ENCODE data around the gene ACBD7. TPM values are rescaled to one million over a fixed set of nuclear protein-coding genes. Genes with fewer than 3 reads are reported as not detected.

ACBD7 gene
- 0.86 TPM for total RNA-seq

DNA sequence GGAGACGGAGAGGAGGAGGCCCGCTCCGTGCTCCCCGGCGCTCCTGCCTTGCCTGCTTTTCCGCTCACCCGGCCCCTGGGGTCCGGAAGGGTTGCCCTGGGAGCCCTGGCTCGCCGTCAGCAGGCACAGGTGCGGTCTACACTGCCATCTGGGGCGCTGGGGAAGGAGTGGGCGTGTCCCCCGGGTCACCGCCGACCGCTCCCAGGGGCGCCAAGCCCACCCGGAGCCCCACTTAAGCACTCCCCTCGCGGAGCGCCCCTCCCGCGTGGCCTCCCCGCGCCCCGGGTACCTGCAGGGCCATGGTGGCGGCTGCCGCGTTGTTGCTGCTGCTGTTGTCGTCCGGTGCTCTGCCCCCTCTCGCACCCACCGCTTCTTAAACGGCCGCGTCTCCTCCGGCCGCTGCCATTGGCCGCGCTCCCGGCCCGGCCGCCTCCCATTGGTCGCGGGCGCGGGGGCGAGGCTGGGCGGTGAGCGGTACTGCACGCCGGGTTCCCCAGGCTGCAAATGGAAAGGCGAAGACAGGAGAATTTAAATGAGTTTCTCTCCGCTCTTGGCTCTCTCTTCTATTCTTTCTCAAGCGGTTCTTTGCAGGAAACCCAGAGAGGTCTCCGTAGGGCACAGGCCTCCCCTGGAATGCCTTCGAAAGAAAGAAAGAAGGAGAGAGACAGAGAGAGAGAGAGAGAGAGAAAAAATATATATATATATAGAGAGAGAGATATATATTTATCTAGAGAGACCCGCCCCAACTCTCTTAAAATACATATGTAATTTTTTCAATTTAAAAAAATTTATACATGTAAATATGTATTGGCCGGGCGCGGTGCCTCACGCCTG lies at the start of gene ACBD7:
ACBD7 (minus strand) TSS at position 349 of the 834 bp plus-strand sequence; CDS start at position 301, 48 bp downstream.
- peak; percentile 67 for DNase-seq (ENCODE audit: low spot score)

GRCh38 chr10:15137636-15138035 lies 49.1 kb upstream of the ACBD7 start:
- DNase-seq (ENCODE audit: low spot score), result no peak

- no peak for DNase-seq (ENCODE audit: low spot score)
Measured at GRCh38 chr10:15137036-15137359, 48.4 kb upstream of the ACBD7 start.

DNA sequence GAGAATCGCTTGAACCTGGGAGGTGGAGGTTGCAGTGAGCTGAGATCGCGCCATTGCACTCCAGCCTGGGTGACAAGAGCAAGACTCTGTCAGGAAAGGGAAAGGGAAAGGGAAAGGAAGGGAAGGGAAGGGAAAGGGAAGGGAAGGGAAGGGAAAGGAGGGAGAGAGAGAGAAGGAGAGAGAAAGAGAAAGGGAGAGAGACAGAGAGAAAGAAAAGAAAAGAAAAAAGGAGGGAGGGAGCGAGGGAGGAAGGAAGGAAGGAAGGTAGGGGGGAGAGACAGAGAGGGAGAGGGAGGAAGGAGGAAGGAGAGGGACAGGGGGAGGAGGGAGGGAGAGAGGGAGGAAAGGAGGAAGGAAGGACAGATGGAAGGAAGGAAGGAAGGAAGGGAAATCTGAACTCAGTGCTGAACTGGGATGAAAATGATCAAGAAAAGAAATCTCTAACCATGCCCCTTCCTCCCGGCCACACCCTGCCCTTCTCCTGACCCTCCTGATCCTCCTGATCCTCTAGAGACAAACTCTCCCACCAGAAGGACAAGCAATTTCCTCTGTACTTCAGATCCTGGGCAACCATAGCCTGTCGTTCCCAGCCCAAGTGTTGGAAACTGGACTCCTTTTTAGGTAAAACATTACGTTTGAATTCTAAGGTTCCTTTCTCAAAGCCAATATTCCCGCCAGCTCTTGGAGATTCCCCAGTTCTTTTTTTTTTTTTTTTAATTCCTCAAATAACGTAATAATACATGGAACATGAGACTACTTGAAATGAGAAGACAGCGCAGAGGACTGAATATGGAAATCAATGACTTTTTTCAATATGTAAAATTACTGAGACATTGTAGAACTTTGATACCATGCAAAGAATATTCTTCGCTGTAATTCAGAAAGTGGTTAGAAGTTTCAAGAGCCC lies 47.8 kb upstream of the ACBD7 start:
- DNase-seq (ENCODE audit: low spot score), result no peak

- no peak for DNase-seq (ENCODE audit: low spot score)
Measured at GRCh38 chr10:15131330-15131729, 42.8 kb upstream of the ACBD7 start.

DNA sequence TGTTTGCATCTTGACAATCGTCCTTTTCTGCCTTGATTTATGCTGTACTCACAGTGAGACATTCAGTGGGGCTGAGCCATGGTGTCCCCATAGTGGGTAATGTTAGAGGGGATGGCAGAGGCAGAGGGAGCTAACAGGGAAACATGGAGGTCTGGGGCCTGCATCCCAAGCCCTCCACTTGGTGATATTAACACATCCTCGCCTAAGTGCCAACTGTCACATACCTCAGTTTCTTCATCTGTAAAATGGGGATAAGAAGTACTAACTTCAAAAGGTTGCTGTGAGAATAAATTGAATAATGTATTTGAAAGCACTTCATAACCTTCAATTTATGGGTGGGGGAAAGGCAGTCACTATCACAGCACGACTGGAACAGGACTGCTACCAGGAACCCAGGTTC lies 36.3 kb upstream of the ACBD7 start:
- no peak for DNase-seq (ENCODE audit: low spot score)

GRCh38 chr10:15124190-15124589 lies 35.6 kb upstream of the ACBD7 start:
- no peak for DNase-seq (ENCODE audit: low spot score)

- no peak for DNase-seq (ENCODE audit: low spot score)
Measured at GRCh38 chr10:15123749-15124184, 35.2 kb upstream of the ACBD7 start.

- DNase-seq (ENCODE audit: low spot score), result no peak
Measured at GRCh38 chr10:15122477-15123030, 34.0 kb upstream of the ACBD7 start.

- DNase-seq (ENCODE audit: low spot score), result no peak
Measured at GRCh38 chr10:15121707-15122106, 33.1 kb upstream of the ACBD7 start.

- no peak for DNase-seq (ENCODE audit: low spot score)
Measured at GRCh38 chr10:15120523-15120922, 31.9 kb upstream of the ACBD7 start.

DNA sequence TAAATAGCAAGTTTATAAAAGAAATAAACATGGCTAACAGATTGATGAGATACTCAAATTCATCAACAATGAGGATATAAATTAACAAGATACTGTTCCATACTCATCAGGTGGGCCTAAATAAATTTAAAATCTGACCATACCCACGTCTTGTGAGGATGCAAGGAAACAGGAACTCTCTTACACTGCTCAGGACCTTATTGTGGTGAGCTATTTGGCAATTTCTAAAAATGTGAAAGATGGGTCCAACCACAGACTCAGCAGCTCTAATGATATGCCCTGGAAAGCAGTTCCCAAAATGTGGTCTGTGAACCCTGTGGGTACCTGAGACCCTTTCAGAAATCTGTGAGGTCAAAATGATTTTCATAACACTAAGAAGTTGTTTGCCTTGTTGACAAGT lies 30.0 kb upstream of the ACBD7 start:
- DNase-seq (ENCODE audit: low spot score), result no peak

DNA sequence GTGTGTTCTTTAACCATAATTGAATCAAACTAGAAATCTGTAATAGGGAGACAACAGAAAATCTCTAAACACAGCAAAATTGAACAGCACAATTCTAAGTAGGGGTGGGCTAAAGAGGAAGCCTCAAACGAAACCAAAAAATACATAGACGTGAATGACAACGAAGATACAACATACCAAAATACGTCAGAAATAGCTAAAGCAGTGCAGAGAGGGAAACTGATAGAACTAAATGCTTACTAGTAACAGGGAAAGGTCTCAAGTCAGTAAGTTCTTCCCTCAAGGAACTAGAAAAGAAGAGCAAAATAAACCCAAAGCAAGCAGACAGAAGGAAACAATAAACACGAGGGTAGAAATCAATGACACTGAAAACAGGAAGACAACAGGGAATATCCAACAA lies 27.6 kb upstream of the ACBD7 start:
- no peak for DNase-seq (ENCODE audit: low spot score)

- no peak for DNase-seq (ENCODE audit: low spot score)
Measured at GRCh38 chr10:15113766-15114165, 25.2 kb upstream of the ACBD7 start.

DNA sequence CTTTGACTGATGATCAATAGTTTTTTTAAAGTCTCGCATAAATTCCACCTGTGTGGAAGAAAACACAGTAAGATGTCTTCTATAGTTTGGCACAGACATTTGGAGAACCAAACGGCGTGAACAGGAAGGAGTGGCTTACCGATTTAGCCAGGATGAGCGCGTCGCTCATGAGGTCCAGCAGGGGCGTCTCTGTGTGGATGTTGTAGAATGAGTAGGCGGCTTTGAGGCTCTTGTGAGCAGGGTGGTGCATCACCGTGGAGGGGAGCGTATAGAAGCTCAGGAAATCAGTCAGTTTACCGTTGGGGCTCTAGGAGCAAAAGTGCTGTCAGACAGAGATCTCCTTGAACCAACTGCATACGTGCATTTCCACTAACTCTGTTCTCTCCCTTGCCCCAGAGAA lies 24.1 kb upstream of the ACBD7 start:
- DNase-seq (ENCODE audit: low spot score), result no peak

- peak; percentile 61 for DNase-seq (ENCODE audit: low spot score)
Measured at GRCh38 chr10:15106352-15107013, 17.9 kb upstream of the ACBD7 start.

DNA sequence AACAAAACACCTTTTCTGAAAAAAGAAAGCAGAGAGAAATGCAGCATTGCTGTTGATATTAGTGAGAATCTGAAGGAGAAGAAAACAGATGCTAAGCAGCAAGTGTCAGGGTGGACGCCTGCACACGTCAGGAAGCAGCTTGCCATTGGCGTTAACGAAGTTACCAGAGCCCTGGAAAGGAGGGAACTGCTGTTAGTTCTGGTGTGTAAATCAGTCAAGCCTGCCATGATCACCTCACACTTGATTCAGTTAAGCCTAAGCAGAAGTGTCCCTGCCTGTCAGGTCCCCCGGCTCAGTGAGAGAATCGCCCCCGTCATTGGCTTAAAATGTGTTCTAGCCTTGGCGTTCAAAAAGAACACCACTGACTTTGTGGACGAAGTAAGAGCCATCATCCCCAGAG lies 14.9 kb upstream of the ACBD7 start:
- no peak for DNase-seq (ENCODE audit: low spot score)

- no peak for DNase-seq (ENCODE audit: low spot score)
Measured at GRCh38 chr10:15099886-15100285, 11.3 kb upstream of the ACBD7 start.

DNA sequence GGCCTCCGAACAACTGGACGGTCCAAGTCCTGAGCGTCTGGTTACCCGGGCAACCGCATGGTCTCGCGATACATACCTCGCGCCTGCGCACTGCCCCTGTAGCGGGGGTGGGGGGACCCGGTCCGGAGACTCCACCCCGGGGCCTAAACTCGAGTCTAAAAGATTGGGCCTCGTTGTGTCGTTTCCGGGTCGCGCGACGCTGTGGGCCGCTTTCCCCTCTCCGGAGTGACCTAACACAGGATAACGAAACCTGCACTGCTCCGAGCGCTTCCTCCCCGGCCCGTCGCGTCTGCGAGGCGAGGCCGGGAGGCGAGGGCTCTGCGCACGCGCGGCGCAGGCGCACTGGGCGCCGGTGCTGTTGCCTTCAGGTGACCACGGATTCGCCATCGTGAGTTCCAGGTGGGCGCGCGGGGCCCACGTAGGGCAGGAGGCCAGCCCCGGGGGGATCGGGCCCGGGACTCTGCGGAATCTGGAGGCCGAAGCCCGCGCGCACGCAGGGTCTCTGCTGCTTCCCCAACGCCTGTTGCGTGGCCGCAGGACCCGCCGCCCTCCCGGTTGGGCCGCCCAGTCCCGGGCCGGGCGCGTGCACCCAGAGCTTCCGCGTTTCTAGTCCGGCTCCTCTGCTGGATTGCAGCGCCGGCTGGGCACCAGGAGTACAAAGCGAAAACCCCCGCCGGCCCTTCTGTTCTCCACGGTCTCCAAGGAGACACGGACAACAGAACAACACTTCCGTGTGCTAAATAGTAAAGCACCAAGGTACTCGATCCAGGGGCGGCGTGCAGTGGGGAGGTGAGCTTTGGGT lies 8.6 kb upstream of the ACBD7 start, which contains the start of gene RPP38:
RPP38 (plus strand) TSS at position 345 of the 802 bp plus-strand sequence. CDS start 5,960 bp downstream, outside the sequence.
- peak; percentile 97 for DNase-seq (ENCODE audit: low spot score)

DNA sequence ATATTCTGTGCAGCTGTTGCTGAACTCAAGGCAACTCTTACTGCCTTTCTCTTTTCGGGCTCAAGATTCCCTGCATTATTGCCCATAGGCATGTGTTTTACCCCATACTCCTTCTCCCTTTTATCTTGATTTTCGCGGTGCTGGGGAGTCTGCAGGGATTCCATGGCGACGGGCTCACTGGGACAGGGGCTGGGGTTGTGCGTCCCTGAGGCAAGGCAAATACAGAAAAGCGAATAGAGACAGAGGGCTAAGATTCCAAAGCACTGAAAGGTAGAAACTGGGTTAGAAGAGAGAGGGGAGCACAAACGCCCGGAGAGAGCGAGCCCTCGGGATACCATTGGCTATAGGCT lies 8.1 kb upstream of the ACBD7 start:
- DNase-seq (ENCODE audit: low spot score), result no peak

GRCh38 chr10:15092855-15093408 lies 4.4 kb upstream of the ACBD7 start:
- no peak for DNase-seq (ENCODE audit: low spot score)

Measured in ureter (tissue), 1 donor.